Erythroblast (primary cell): ENCODE results near the gene STX11.

Source experiments
- GATA1 ChIP-seq: IDR thresholded peaks from 2 replicates; pipeline ENCODE4 v1.6.1; 2011; ENCODE audit warnings: low read depth, mild to moderate bottlenecking, control low read depth, low read length, moderate library complexity
- POLR2A ChIP-seq: IDR thresholded peaks from 2 replicates; pipeline ENCODE4 v1.6.1; 2011; ENCODE audit warnings: mild to moderate bottlenecking, low read length

GRCh38 chr6:144127097-144127496, 23.2 kb upstream of the STX11 start:
- TF ChIP-seq POLR2A (no peak), GATA1 (no peak)
